ENCODE results near the gene ATP6V0C.
A peak's percentile ranks its signal among the peaks of the same experiment; 100 is the strongest.

The ATP6V0C gene

DNA sequence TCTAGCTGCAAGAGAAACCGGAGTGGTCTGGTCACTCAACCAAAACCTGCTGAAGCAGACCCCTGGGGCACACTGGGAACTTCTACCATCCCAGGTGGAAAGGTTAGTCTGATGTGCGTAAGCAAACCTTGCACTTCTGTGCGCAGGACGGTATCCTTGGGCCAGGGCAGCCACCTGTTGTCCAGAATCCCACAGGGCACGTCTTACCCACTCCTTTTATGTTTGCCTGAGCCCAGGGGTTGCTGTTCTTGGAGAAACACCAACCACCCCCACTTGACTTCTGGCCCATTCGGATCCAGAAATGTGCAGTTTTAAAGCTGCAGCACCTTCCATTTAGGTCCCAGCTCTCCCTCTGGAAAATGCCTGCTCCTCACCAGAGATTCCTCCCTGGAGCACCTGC lies 20.1 kb upstream of the ATP6V0C start:
- DNase-seq = no peak

GRCh38 chr16:2494616-2495015 lies 19.1 kb upstream of the ATP6V0C start:
- no peak for DNase-seq

GRCh38 chr16:2495041-2495440 lies 18.7 kb upstream of the ATP6V0C start:
- no peak for DNase-seq

DNA sequence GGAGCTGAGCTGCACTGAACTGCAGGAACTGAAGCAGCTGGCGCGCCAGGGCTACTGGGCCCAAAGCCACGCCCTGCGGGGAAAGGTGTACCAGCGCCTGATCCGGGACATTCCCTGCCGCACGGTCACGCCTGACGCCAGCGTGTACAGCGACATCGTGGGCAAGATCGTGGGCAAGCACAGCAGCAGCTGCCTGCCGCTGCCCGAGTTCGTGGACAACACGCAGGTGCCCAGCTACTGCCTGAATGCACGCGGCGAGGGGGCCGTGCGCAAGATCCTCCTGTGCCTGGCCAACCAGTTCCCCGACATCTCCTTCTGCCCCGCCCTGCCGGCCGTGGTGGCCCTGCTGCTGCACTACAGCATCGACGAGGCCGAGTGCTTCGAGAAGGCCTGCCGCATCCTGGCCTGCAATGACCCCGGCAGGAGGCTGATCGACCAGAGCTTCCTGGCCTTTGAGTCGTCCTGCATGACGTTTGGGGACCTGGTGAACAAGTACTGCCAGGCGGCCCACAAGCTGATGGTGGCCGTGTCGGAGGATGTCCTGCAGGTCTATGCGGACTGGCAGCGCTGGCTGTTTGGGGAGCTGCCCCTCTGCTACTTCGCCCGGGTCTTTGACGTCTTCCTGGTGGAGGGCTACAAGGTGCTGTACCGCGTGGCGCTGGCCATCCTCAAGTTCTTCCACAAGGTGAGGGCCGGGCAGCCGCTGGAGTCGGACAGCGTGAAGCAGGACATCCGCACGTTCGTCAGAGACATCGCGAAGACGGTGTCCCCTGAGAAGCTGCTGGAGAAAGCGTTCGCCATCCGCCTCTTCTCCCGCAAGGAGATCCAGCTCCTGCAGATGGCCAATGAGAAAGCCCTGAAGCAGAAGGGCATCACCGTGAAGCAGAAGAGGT lies 17.3 kb upstream of the ATP6V0C start:
- DNase-seq = no peak

DNA sequence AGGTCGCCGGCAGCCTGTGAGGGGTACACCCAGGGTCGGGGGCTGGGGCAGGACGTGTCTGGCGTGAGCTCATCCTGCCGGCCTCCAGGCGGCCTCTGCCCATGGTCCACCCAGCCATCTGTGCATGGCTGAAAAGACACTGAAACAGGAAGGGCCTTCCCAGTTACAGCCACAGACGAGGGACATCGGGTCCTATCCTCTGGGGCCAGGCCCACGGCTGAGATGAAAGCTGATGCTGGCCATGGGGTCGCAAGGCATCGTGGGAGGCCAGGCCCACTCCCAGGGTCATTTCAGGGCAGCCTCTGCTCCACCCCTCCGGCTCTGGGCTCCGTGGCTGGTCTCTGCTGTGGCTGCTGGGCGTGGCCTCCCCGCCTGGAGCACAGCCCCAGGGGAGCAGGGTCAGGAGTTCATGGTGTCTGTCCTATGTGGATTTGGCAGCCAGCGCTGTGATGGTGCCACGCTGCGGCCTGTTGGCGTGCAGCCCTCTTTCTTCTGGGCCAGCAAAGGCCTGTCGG lies 16.6 kb upstream of the ATP6V0C start:
- DNase-seq = no peak

DNA sequence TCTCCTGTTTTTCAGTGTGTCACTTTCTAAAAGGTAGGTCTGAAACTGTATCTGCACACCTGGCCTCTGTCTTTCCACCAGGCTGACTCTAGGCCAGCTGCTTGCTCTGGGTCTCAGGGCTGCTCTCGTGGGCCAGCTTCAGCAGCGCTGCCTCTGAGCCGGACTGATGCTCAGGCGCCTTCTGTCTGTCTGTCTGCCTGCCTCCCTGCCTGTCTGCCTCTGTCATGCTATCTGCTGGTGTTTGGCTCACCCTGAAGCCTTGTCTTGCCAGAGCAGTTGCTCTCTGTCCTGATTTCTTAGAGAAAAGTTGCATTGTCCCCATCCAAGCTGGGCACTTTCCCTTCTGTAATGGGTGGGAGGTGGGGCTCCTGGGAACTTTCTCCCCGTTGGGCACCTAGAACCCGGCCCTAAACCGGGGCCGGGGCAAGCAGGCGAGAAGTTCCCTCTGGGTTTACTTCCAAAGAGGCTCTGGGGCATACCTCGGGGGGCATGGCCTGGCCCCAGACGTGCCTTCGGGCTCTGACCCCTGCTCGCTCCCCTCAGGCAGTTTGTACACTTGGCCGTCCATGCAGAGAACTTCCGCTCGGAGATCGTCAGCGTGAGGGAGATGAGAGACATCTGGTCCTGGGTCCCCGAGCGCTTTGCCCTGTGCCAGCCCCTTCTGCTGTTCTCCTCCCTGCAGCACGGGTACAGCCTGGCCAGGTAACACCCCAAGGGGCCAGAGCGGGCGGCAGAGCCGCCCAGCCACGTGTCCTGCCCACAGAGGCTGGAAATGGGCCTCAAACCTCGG lies 15.9 kb upstream of the ATP6V0C start:
- no peak for DNase-seq

DNA sequence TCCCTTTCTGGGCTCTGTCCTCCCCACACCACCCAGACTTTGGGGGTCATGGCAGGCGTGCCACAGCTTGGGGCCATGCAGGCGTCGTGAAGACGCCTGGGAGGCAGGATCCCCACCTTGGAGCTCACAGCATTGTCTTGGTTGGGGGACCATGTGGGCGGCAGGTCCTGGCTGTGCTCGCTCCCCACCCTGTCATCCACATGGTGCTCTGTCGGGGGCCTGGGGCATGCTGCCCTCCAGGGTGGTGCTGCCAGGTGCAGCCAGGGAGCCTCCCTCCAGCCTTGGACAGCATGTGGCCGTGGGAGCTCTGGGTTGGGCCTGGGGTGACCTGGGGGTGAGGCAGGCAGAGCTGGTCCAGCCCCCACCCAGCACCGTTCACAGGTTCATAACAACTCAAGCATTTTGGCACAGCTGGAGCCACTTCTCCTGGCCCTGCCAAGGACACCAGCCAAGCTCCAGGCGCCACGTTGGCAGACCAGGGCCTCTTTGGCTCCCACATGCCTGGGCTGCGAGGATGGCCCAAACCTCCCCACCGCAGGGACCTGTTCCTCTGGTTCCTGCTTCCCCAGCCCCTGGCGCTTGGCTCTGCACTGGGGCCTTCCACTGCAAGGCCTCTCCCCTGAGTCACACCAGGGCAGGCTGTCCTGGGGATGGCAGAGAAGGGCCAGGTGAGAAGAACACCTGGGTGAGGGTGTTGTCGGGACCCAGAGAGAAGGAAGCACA lies 15.1 kb upstream of the ATP6V0C start:
- DNase-seq = no peak

GRCh38 chr16:2499454-2499853 lies 14.3 kb upstream of the ATP6V0C start:
- DNase-seq = no peak

DNA sequence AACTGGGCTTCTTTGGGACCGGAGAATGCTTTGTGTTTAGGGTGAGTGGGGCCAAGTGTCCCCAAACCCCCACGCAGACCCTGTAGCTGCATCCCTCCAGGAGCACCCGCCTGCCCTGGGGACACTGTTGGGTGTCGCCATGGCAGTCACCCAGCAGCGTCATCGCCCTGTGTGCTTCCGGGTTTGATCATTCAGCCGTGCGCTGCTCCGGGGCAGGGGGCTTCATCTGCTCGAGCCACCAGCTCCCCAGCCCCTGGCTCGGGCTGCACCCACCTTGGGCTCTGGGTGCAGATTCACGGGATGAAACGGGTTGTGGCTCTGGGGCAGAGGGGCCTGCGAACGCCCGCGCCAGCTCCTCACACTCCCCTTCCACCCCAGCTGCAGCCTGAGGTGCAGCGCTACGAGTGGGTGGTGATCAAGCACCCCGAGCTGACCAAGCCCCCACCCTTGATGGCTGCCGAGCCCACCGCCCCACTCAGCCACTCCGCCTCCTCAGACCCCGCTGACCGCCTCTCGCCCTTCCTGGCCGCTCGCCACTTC lies 13.8 kb upstream of the ATP6V0C start:
- DNase-seq = no peak

DNA sequence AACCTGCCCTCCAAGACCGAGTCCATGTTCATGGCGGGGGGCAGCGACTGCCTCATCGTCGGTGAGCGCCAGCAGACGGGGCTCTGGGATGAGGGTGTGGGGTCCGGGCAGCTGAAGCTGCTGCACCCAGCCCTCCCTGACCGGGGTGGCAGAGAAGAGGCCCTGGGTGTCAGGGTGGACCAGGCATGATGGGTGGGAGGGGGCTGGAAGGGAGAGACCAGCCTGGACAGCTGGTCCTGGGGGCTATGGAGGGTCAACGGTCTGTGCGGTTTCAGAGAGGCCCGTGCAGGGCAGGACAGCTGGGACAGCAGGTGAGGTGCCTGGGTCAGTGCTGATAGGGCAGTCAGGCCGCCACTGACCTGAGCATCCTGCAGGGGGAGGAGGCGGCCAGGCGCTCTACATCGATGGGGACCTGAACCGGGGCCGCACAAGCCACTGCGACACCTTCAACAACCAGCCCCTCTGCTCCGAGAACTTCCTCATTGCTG lies 13.3 kb upstream of the ATP6V0C start:
- DNase-seq = no peak

GRCh38 chr16:2500918-2501750 lies 12.6 kb upstream of the ATP6V0C start:
- peak; percentile 74 for DNase-seq

DNA sequence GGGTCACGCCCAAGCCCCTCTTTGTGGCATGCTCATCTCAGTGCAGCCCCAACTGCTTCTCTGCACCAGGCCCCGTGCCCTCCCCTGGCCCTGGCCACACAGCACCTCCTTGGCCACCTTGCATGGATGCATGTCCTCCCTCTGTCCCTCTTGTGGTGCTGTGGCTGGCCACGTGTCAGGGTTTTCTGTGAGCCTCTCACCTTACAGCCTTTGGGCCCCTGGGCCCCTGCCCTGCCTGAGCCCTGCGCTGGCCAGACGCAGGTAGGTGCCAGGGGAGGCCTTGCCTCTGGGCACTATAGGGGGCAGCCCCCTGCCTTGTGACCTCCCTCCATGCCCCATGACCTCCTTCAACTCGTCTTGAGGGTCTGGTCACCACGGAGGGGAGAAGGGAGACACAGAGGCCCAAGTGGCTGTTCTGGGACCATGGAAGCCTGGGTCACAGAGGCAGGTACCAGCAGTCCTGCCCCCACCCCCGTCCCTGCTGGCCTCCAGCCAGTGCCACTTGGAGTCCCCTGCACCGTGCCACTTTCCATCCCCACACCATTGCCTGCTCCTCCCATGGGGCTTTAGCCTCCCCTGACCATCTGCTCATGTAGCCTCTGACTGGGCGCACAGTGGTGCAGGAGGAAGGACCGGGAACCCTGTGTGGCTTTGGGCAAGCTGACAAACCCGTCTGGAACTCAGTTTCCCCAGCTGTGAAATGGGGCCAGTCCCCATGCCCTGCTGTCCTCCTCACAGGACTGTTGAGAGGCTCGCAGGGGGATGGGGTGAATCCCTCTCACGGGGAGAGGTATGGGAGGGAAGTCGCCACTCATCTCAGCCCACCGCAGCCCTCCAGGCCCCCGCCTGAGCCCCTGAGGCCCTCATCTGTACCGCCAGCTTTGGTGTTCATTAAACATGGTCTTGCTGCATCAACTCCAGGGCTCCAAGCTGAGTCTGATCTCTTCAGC lies 11.5 kb upstream of the ATP6V0C start:
- DNase-seq = no peak

DNA sequence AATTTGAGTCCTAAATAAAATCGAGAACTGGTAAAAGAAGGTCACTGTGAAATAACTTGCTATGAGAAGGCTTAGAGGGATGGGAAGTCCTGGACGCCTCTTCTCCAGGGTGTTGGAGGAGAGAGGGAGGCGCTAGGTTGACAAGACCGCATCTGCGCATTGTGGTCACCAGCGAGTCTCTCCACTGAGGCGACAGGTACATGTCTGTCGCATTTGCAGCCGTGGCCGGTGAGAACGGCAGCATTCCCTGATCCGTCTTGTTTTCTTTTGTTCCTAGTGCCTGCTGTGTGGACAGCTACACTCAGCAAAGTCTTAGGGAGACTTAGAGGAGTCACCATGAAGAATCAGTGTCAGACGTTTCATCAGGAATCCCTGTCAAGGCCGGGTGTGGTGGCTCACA lies 8.1 kb upstream of the ATP6V0C start:
- no peak for DNase-seq

- DNase-seq = no peak
These were observed 6.6 kb upstream of the ATP6V0C start for GRCh38 chr16:2507052-2507659.

- DNase-seq = no peak
These were observed 6.1 kb upstream of the ATP6V0C start for GRCh38 chr16:2507665-2508064.

- no peak for DNase-seq
These were observed 4.9 kb upstream of the ATP6V0C start for GRCh38 chr16:2508722-2509400.

- DNase-seq = no peak
These were observed 2.5 kb upstream of the ATP6V0C start for GRCh38 chr16:2511128-2511800.

GRCh38 chr16:2511996-2512734 lies 1.6 kb upstream of the ATP6V0C start:
- DNase-seq = no peak
